Sigmoid colon (tissue), 4 donors: ENCODE measurements around the gene PDE4A.

Experiments
- POLR2AphosphoS5 ChIP-seq, 4 donors: sonication (generic); formaldehyde crosslinking; IDR thresholded peaks; one replicate each; pipeline ENCODE4 v1.6.1; 2017; ENCODE audit warnings: antibody characterized with exemption in 4 of 4
- TF ChIP-seq, protein P1 (sequence below), 4 experiments: fragments of 450-650 bp in 3 of 4; fragments of 200-600 bp in 1 of 4; IDR thresholded peaks; one replicate each; pipeline ENCODE4 v1.5.1; 2016 to 2019; ENCODE audit warnings: antibody characterized with exemption in 4 of 4, mild to moderate bottlenecking in 3 of 4, moderate library complexity in 2 of 4

DNA sequence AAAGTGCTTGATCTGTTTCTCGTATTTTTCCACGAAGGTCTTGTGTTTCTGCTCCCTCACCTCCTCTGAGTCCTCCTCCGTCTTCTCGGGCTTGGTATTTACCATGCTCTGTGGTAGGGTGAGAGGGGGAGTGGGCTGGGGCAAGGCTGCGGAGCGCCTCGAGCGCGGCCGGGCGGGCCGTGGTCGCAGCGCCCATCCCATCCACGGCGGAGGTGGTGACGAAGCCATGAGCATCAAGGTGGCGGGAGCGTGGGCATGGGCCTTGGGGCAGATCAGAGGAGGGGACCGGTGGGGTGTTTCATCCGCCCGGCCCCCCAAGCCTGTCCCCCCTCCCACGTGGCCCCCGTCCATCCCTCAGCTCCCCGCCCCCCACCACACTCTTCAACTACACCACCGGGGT, 24.9 kb upstream of the PDE4A start:
- TF ChIP-seq, protein P1, sequence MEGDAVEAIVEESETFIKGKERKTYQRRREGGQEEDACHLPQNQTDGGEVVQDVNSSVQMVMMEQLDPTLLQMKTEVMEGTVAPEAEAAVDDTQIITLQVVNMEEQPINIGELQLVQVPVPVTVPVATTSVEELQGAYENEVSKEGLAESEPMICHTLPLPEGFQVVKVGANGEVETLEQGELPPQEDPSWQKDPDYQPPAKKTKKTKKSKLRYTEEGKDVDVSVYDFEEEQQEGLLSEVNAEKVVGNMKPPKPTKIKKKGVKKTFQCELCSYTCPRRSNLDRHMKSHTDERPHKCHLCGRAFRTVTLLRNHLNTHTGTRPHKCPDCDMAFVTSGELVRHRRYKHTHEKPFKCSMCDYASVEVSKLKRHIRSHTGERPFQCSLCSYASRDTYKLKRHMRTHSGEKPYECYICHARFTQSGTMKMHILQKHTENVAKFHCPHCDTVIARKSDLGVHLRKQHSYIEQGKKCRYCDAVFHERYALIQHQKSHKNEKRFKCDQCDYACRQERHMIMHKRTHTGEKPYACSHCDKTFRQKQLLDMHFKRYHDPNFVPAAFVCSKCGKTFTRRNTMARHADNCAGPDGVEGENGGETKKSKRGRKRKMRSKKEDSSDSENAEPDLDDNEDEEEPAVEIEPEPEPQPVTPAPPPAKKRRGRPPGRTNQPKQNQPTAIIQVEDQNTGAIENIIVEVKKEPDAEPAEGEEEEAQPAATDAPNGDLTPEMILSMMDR (IDR thresholded peaks at IDR 0.05), result no peak
- TF ChIP-seq POLR2AphosphoS5 (IDR thresholded peaks at IDR 0.05), result no peak
